ENCODE results near the gene CALN1. TPM values are rescaled to one million over a fixed set of nuclear protein-coding genes. Genes with fewer than 3 reads are reported as not detected.

Gene CALN1
- polyA plus RNA-seq, 3 donors = under 0.01 TPM; not detected in 2

DNA sequence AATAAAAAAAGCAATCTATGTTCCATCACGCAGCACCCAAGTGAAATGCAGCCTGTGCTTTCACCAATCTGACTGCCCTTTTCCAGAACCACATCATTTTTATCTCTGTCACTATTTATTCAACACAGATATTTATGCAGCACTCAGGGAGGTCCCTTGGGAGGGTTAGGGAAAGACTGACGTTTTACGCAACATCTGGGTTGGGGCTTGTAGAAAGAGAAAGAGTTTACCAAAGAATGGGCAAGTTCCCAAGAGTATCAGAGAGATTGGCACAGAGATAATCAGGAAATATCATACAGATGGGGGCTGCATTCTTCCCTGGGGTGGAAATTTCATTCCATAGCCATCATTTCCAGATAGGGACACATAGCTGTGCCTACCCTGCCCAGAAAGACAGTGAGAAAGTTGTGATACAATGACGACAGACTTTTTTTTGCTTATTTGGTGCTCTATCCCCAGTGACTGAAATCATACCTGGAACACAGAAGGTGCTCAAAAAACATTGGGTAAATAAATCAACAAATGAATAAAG lies 474.2 kb downstream of the CALN1 start:
- Histone ChIP-seq H4K20me1 (ENCODE audit: insufficient read depth, low read length) (no peaks in the 10 kb centered on the region), H3K4me3 (replicated peaks in 1 of 3; ENCODE audit: low read depth in 2 of 3, low read length in 3 of 3) (no peak overlapping the region), H3K27ac (ENCODE audit: low read depth in 1 of 2, low read length in 2 of 2) (no peak overlapping the region), H3K9ac (ENCODE audit: insufficient read depth, low read length, poor library complexity, severe bottlenecking) (no peak overlapping the region), H3K79me2 (ENCODE audit: insufficient read depth, low read length) (no peaks in the 10 kb centered on the region), H3K36me3 (replicated peaks in 1 of 2; ENCODE audit: control insufficient read depth in 1 of 2, insufficient read depth in 2 of 2, low read length in 2 of 2) (no peaks in the 10 kb centered on the region), H3K27me3 (ENCODE audit: control insufficient read depth in 2 of 2, insufficient read depth in 2 of 2, low read length in 2 of 2) (no peaks in the 10 kb centered on the region), H2AFZ (ENCODE audit: insufficient read depth, low read depth, low read length, poor library complexity, severe bottlenecking) (no peak overlapping the region), H3K4me1 (ENCODE audit: control insufficient read depth in 1 of 2, insufficient read depth in 2 of 2, low read length in 2 of 2) (no peaks in the 10 kb centered on the region), H3K4me2 (replicated peaks; ENCODE audit: extremely low read depth, low read length, poor library complexity, severe bottlenecking) (no peak overlapping the region), H3K9me3 (replicated peaks in 1 of 2; ENCODE audit: control insufficient read depth in 1 of 2, insufficient read depth in 1 of 2, low read length in 2 of 2) (peaks cover 0 to 21% of the 10 kb centered on the region in 2 donors)
- no peak overlapping the region for H3K4me3 Mint-ChIP-seq
- intact Hi-C loops (cut with micrococcal nuclease) = no loop called here
- DNase-seq = no peak
- no peak overlapping the region for H3K27ac Mint-ChIP-seq
- TF ChIP-seq, protein P1, sequence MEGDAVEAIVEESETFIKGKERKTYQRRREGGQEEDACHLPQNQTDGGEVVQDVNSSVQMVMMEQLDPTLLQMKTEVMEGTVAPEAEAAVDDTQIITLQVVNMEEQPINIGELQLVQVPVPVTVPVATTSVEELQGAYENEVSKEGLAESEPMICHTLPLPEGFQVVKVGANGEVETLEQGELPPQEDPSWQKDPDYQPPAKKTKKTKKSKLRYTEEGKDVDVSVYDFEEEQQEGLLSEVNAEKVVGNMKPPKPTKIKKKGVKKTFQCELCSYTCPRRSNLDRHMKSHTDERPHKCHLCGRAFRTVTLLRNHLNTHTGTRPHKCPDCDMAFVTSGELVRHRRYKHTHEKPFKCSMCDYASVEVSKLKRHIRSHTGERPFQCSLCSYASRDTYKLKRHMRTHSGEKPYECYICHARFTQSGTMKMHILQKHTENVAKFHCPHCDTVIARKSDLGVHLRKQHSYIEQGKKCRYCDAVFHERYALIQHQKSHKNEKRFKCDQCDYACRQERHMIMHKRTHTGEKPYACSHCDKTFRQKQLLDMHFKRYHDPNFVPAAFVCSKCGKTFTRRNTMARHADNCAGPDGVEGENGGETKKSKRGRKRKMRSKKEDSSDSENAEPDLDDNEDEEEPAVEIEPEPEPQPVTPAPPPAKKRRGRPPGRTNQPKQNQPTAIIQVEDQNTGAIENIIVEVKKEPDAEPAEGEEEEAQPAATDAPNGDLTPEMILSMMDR (IDR thresholded peaks at IDR 0.05) = no peak
- 60% methylated on average over 3 of the region's 4 CpGs for WGBS (ENCODE audit: insufficient coverage)
- H3K4me1 Mint-ChIP-seq = no peaks in the 10 kb centered on the region
- H3K27me3 Mint-ChIP-seq (ENCODE audit: low read depth in 3 of 3) = peaks cover 0 to 2% (median 0%) of the 10 kb centered on the region in 3 donors
- peaks cover 5 to 29% (median 19%) of the 10 kb centered on the region in 7 donors for H3K9me3 Mint-ChIP-seq
- no peaks in the 10 kb centered on the region for H3K36me3 Mint-ChIP-seq

DNA sequence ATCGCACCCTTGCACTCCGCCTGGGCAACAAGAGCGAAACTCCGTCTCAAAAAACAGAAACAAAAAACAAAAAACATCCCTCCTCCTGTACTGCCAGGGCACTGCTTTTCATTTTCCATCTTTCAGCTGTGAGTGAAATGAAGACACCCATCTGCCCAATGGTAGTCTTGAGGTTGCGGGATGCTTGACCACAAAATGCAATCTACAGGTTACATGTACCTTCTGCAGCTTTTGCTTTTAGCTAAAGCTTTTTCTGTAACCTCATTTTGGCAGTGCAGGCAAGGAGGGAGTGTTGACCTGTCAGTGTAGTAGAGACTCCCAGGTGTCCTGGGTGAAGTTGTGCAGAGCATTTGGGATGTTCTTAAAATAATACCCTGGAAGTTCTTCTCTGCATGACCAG lies 476.5 kb downstream of the CALN1 start:
- intact Hi-C loops (cut with micrococcal nuclease) = no loop called here
- H2AFZ ChIP-seq (ENCODE audit: insufficient read depth, low read depth, low read length, poor library complexity, severe bottlenecking) = no peak overlapping the region
- no peak overlapping the region for H3K4me3 ChIP-seq (replicated peaks in 1 of 3; ENCODE audit: low read depth in 2 of 3, low read length in 3 of 3)
- H3K9me3 Mint-ChIP-seq = peaks cover 14 to 35% (median 21%) of the 10 kb centered on the region in 7 donors
- H3K27ac ChIP-seq (ENCODE audit: low read depth in 1 of 2, low read length in 2 of 2) = no peak overlapping the region
- H3K4me3 Mint-ChIP-seq = no peak overlapping the region
- no peaks in the 10 kb centered on the region for H3K4me1 Mint-ChIP-seq
- H3K27ac Mint-ChIP-seq = no peak overlapping the region
- H3K27me3 ChIP-seq (ENCODE audit: control insufficient read depth in 2 of 2, insufficient read depth in 2 of 2, low read length in 2 of 2) = no peaks in the 10 kb centered on the region
- no CpG with 5 or more reads among the region's 5 CpGs for WGBS (ENCODE audit: insufficient coverage)
- H3K9me3 ChIP-seq (replicated peaks in 1 of 2; ENCODE audit: control insufficient read depth in 1 of 2, insufficient read depth in 1 of 2, low read length in 2 of 2) = peaks cover 0 to 26% of the 10 kb centered on the region in 2 donors
- no peaks in the 10 kb centered on the region for H3K36me3 Mint-ChIP-seq
- no peaks in the 10 kb centered on the region for H3K79me2 ChIP-seq (ENCODE audit: insufficient read depth, low read length)
- no peaks in the 10 kb centered on the region for H3K36me3 ChIP-seq (replicated peaks in 1 of 2; ENCODE audit: control insufficient read depth in 1 of 2, insufficient read depth in 2 of 2, low read length in 2 of 2)
- peaks cover 0 to 2% (median 0%) of the 10 kb centered on the region in 3 donors for H3K27me3 Mint-ChIP-seq (ENCODE audit: low read depth in 3 of 3)
- TF ChIP-seq, protein P1 (IDR thresholded peaks at IDR 0.05) = no peak
- H4K20me1 ChIP-seq (ENCODE audit: insufficient read depth, low read length) = no peaks in the 10 kb centered on the region
- no peak overlapping the region for H3K4me2 ChIP-seq (replicated peaks; ENCODE audit: extremely low read depth, low read length, poor library complexity, severe bottlenecking)
- no peaks in the 10 kb centered on the region for H3K4me1 ChIP-seq (ENCODE audit: control insufficient read depth in 1 of 2, insufficient read depth in 2 of 2, low read length in 2 of 2)
- no peak overlapping the region for H3K9ac ChIP-seq (ENCODE audit: insufficient read depth, low read length, poor library complexity, severe bottlenecking)
- no peak for DNase-seq

Data from CD14-positive monocyte (primary cell).